Spleen (tissue), 11 donors: ENCODE results near the gene HDAC4. TPM values are rescaled to one million over a fixed set of nuclear protein-coding genes. Genes with fewer than 3 reads are reported as not detected.
A peak's percentile ranks its signal among the peaks of the same experiment; 100 is the strongest.

ENCODE experiments used
- DNase-seq: peaks from one replicate; pipeline ENCODE4 v3.0.0-alpha.2; 2020
- H3K27ac ChIP-seq, 8 donors: fragments of 200-600 bp; sonication (generic) in 7 of 8; 1 replicate in 4 of 8; 2 replicates in 4 of 8; pipeline versions ENCODE4 v1.5.0 to v1.8.0; 2016 to 2021; ENCODE audit warnings: inconsistent platforms in 4 of 8, mild to moderate bottlenecking in 4 of 8, moderate library complexity in 1 of 8
- H3K27me3 ChIP-seq, 7 donors: fragments of 200-600 bp; sonication (generic) in 6 of 7; replicated peaks in 1 of 7; 1 replicate in 4 of 7; 2 replicates in 3 of 7; pipeline versions ENCODE4 v1.5.0 to v1.8.0; 2016 to 2021; ENCODE audit warnings: inconsistent platforms in 3 of 7, mild to moderate bottlenecking in 1 of 7
- H3K36me3 ChIP-seq, 6 donors: fragments of 200-600 bp; sonication (generic) in 5 of 6; 1 replicate in 4 of 6; 2 replicates in 2 of 6; pipeline versions ENCODE4 v1.5.0 to v1.8.0; 2016 to 2021; ENCODE audit warnings: inconsistent platforms in 2 of 6
- H3K4me1 ChIP-seq, 6 donors: fragments of 200-600 bp; sonication (generic) in 5 of 6; 1 replicate in 3 of 6; 2 replicates in 3 of 6; pipeline versions ENCODE4 v1.5.0 to v1.8.0; 2016 to 2021; ENCODE audit warnings: inconsistent platforms in 3 of 6
- H3K4me3 ChIP-seq, 8 donors: fragments of 200-600 bp; sonication (generic) in 7 of 8; 1 replicate in 4 of 8; 2 replicates in 4 of 8; pipeline versions ENCODE4 v1.5.0 to v1.8.0; 2016 to 2021; ENCODE audit warnings: inconsistent platforms in 4 of 8, mild to moderate bottlenecking in 4 of 8, moderate library complexity in 2 of 8
- H3K9me3 ChIP-seq, 8 donors: fragments of 200-600 bp; sonication (generic) in 7 of 8; 1 replicate in 4 of 8; 2 replicates in 4 of 8; pipeline versions ENCODE4 v1.5.0 to v1.8.0; 2016 to 2021; ENCODE audit warnings: inconsistent platforms in 4 of 8
- CTCF ChIP-seq, 11 experiments: fragments of 200-600 bp in 7 of 11; fragments of 450-650 bp in 4 of 11; sonication (generic) in 4 of 11; IDR thresholded peaks in 8 of 11; conservative IDR thresholded peaks in 3 of 11; 1 replicate in 7 of 11; 2 replicates in 4 of 11; pipeline versions ENCODE4 v1.4.0 to v1.8.0; 2016 to 2021; ENCODE audit warnings: antibody characterized with exemption in 11 of 11, inconsistent platforms in 4 of 11, mild to moderate bottlenecking in 1 of 11
- POLR2A ChIP-seq, 3 donors: fragments of 450-650 bp; IDR thresholded peaks; one replicate each; pipeline ENCODE4 v1.5.1; 2017; ENCODE audit warnings: antibody characterized with exemption in 3 of 3, mild to moderate bottlenecking in 1 of 3
- POLR2AphosphoS5 ChIP-seq, 3 donors: sonication (generic); formaldehyde crosslinking; IDR thresholded peaks; one replicate each; pipeline ENCODE4 v1.5.1; 2017; ENCODE audit warnings: antibody characterized with exemption in 3 of 3
- WGBS, 5 donors: extraction: QIAGEN DNeasy Blood & Tissue Kit in 3 of 5; methylation state at CpG; one replicate each; pipeline versions ENCODE4 v1.1.5 to v1.1.7; 2013 to 2018; 5-methylcytosine and 5-hydroxymethylcytosine counted together
- intact Hi-C: fragments of 100-400 bp; cut with DNase I; formaldehyde crosslinking; loops from one replicate; pipeline ENCODE4 v1.15.0; 2023; ENCODE audit warnings: low total_unique reads
- polyA plus RNA-seq, 3 donors: library from polyadenylated mRNA; stranded (reverse); fragments of 200-250 nt; gene quantifications; one replicate each; pipeline ENCODE4 v1.2.1, GENCODE V29; 2013
- total RNA-seq, 7 donors: library from RNA; depleted of rRNA in 3 of 7; stranded (reverse); fragments of >200 nt in 3 of 7; fragmentation: NEBNext Ultra II Directional in 4 of 7; extraction: Animal tissue kit (Norgen Biotek cat#: 25700) in 4 of 7; gene quantifications; one replicate each; pipeline versions ENCODE4 v1.1.0 to v1.2.1, GENCODE V29; 2016 to 2021
- donor health status: healthy with polysubstance abuse.
- donor health status: DM: no; HTN: no; CAD: no; lungs with moderate emphysema.
- donor health status: DM: no; HTN: no; CAD: no.
- donor health status: Bipolar disorder and iron deficiency.
- donor health status: healthy.
- donor health status: DM: no; HTN: no; CAD: no.
- donor health status: DM: yes; HTN: yes; CAD: no.

The HDAC4 gene
- total and polyA plus RNA-seq, 10 donors: 3.2 to 122 (median 69.5) TPM

GRCh38 chr2:239441261-239442078, 40.6 kb upstream of the HDAC4 start:
- Histone ChIP-seq H3K36me3 (no peaks in the 10 kb centered on the region), H3K4me3 (peak overlapping the region in 1 of 8 donors; percentile 47), H3K27me3 (peaks cover 0 to 45% (median 6%) of the 10 kb centered on the region in 7 donors), H3K27ac (no peak overlapping the region), H3K4me1 (peaks cover 0 to 60% (median 26%) of the 10 kb centered on the region in 6 donors), H3K9me3 (no peaks in the 10 kb centered on the region)
- WGBS, 5 donors: 30 to 43% (median 33%) methylated on average over 19 of the region's 19 CpGs
- TF ChIP-seq CTCF (IDR thresholded peaks at IDR 0.05 in 8 of 11, conservative IDR thresholded peaks at IDR 0.05 in 3 of 11) (no peak), POLR2A (IDR thresholded peaks at IDR 0.05) (no peak), POLR2AphosphoS5 (IDR thresholded peaks at IDR 0.05) (no peak)
- DNase-seq: peak; percentile 73
- intact Hi-C loops: no loop called here

- Histone ChIP-seq H3K36me3 (no peaks in the 10 kb centered on the region), H3K27me3 (peaks cover 0 to 45% (median 6%) of the 10 kb centered on the region in 7 donors), H3K9me3 (no peaks in the 10 kb centered on the region), H3K27ac (no peak overlapping the region), H3K4me3 (peak overlapping the region in 1 of 8 donors; percentile 47), H3K4me1 (peaks cover 0 to 60% (median 25%) of the 10 kb centered on the region in 6 donors)
- no peak for TF ChIP-seq CTCF (IDR thresholded peaks at IDR 0.05 in 8 of 11, conservative IDR thresholded peaks at IDR 0.05 in 3 of 11)
- no peak for TF ChIP-seq POLR2A (IDR thresholded peaks at IDR 0.05)
- no peak for TF ChIP-seq POLR2AphosphoS5 (IDR thresholded peaks at IDR 0.05)
- intact Hi-C loops: no loop called here
- no peak for DNase-seq
- 45 to 66% (median 46%) methylated on average over 12 to 18 of the region's 18 CpGs for WGBS, 5 donors
Measured at GRCh38 chr2:239440511-239440959, 39.7 kb upstream of the HDAC4 start.

DNA sequence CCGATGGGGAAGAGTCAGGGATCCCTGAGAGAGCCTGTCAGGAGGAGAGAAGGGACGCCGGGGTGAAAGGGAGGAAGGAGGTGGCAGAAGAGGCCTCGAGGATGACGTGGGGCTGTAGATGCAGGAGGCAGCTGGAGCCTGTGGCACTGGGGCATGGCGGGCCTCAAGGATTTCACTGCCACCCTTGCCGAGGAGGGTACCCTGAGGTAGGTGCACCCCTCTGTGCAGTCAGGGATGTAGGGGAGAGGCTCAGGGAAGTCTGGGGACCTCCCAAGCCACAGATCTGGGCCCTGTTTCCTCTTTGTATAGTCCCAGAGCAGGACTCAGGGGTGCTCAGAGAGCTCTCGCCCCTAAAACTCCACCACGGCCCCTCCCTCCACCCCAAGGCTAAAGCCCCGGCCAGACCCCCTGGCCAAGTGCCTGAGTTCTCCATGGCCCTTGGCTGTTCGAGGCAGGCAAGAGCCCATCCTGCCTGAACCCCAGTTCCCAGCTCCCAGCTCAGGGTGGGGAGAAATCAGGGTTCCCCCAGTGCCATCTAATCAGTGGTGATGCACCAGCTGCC, 39.0 kb upstream of the HDAC4 start:
- no peak for DNase-seq
- Histone ChIP-seq H3K4me1 (peaks cover 0 to 60% (median 25%) of the 10 kb centered on the region in 6 donors), H3K9me3 (peaks cover 0 to under 1% (median 0%) of the 10 kb centered on the region in 8 donors), H3K27me3 (peaks cover 0 to 45% (median 6%) of the 10 kb centered on the region in 7 donors), H3K4me3 (no peak overlapping the region), H3K36me3 (no peaks in the 10 kb centered on the region), H3K27ac (no peak overlapping the region)
- whole genome bisulfite sequencing, 5 donors: 77 to 85% (median 79%) methylated on average over 9 to 11 of the region's 11 CpGs
- no peak for TF ChIP-seq POLR2AphosphoS5 (IDR thresholded peaks at IDR 0.05)
- no peak for TF ChIP-seq CTCF (IDR thresholded peaks at IDR 0.05 in 8 of 11, conservative IDR thresholded peaks at IDR 0.05 in 3 of 11)
- TF ChIP-seq POLR2A (IDR thresholded peaks at IDR 0.05): no peak
- intact Hi-C loops: no loop called here
